GM12878 (cell line): ENCODE data around the gene MYCBPAP. TPM values are rescaled to one million over a fixed set of nuclear protein-coding genes. Genes with fewer than 3 reads are reported as not detected.

Source experiments
- ATAC-seq: fragments of 200-7000 bp; cut with Tn5 transposase; 3 replicates; pipeline ENCODE4 v1.9.1; 2020; ENCODE audit warnings: mild to moderate bottlenecking, moderate library complexity
- BruUV-seq: library from RNA; stranded (reverse); fragments of 400-500 nt; replicated peaks from 2 replicates; lab custom pipeline; 2021; lab: Mats Ljungman, UMichigan
- CTCF ChIA-PET: fragments of 300-600 bp; sonication (Branson Sonifier 250); formaldehyde crosslinking; extraction: SDS; loops from one replicate; lab custom pipeline; 2021; ENCODE audit warnings: inconsistent platforms; lab: Yijun Ruan, JAX
- POLR2A ChIA-PET: fragments of 350-600 bp; formaldehyde crosslinking; extraction: SDS; loops from one replicate; lab custom pipeline; 2021; ENCODE audit warnings: inconsistent platforms; lab: Charles Lee
- RAD21 ChIA-PET: fragments of 300-600 bp; sonication (Branson Sonifier 250); formaldehyde crosslinking; loops from one replicate; lab custom pipeline; 2023; ENCODE audit warnings: antibody characterized with exemption; ENCODE audit not compliant: unreplicated experiment; lab: Charles Lee
- SMC1A ChIA-PET: fragments of 300-600 bp; sonication (Branson Sonifier 250); formaldehyde crosslinking; loops from one replicate; lab custom pipeline; 2023; ENCODE audit not compliant: unreplicated experiment, uncharacterized antibody; lab: Charles Lee
- DNase-seq: peaks from one replicate; pipeline ENCODE4 v3.0.0-alpha.2; 2011; ENCODE audit warnings: low read depth, low spot score
- FAIRE-seq: peaks from 3 replicates; lab custom pipeline; 2011; peaks lifted over from hg19 to GRCh38; lab: Jason Lieb, UNC
- H2AFZ ChIP-seq: 2 replicates; pipeline ENCODE4 v1.6.0; 2011; ENCODE audit warnings: low read depth, low read length, control low read depth; ENCODE audit not compliant: control insufficient read depth
- H3K27ac ChIP-seq: 2 replicates; pipeline ENCODE4 v1.5.1; 2011; ENCODE audit warnings: control low read depth; ENCODE audit not compliant: control insufficient read depth, insufficient read depth
- H3K27me3 ChIP-seq, 2 experiments: replicated peaks in 1 of 2; 2 replicates each; pipeline versions ENCODE4 v1.6.0 to v1.6.1; 2011; ENCODE audit warnings: low read length in 1 of 2; ENCODE audit not compliant: control insufficient read depth in 2 of 2, insufficient read depth in 2 of 2
- H3K36me3 ChIP-seq, 2 experiments: 2 replicates each; pipeline ENCODE4 v1.5.1; 2011; ENCODE audit warnings: low read length in 1 of 2; ENCODE audit not compliant: control insufficient read depth in 2 of 2, insufficient read depth in 2 of 2
- H3K4me1 ChIP-seq: 2 replicates; pipeline ENCODE4 v1.6.1; 2011; ENCODE audit warnings: mild to moderate bottlenecking, low read length, moderate library complexity, mixed read lengths; ENCODE audit not compliant: control insufficient read depth, insufficient read depth
- H3K4me2 ChIP-seq: 2 replicates; pipeline ENCODE4 v1.6.0; 2011; ENCODE audit warnings: control low read depth; ENCODE audit not compliant: control insufficient read depth, insufficient read depth
- H3K4me3 ChIP-seq: fragments of 200-600 bp; sonication (generic); 2 replicates; pipeline ENCODE4 v1.5.1; 2016
- H3K79me2 ChIP-seq: 2 replicates; pipeline ENCODE4 v1.6.0; 2011; ENCODE audit warnings: low read length; ENCODE audit not compliant: control insufficient read depth, insufficient read depth
- H3K9ac ChIP-seq: 2 replicates; pipeline ENCODE4 v1.8.0; 2011; ENCODE audit warnings: low read length, control low read depth, mixed read lengths; ENCODE audit not compliant: control insufficient read depth, insufficient read depth
- H3K9me3 ChIP-seq: replicated peaks from 3 replicates; pipeline ENCODE4 v1.5.1; 2011; ENCODE audit warnings: mild to moderate bottlenecking, low read length; ENCODE audit not compliant: control insufficient read depth, insufficient read depth
- H4K20me1 ChIP-seq: 2 replicates; pipeline ENCODE4 v1.6.0; 2011; ENCODE audit not compliant: control insufficient read depth, insufficient read depth
- ATF7 ChIP-seq: fragments of 450-650 bp; IDR thresholded peaks from 2 replicates; pipeline ENCODE4 v1.6.1; 2016; ENCODE audit warnings: low read depth, mild to moderate bottlenecking
- BACH1 ChIP-seq: fragments of 450-650 bp; IDR thresholded peaks from 2 replicates; pipeline ENCODE4 v1.6.1; 2017; ENCODE audit warnings: mild to moderate bottlenecking, borderline replicate concordance
- CHD2 ChIP-seq: IDR thresholded peaks from 2 replicates; pipeline ENCODE4 v1.6.1; 2011; ENCODE audit warnings: low read depth, low read length, improper control_type of control experiment, borderline replicate concordance
- CREB1 ChIP-seq: IDR thresholded peaks from 2 replicates; pipeline ENCODE4 v1.6.1; 2012; ENCODE audit warnings: low read depth, mild to moderate bottlenecking, inconsistent platforms
- NKRF ChIP-seq: fragments of 450-650 bp; conservative IDR thresholded peaks from 2 replicates; pipeline ENCODE4 v1.6.1; 2017; ENCODE audit warnings: mild to moderate bottlenecking, moderate library complexity
- NR2C1 ChIP-seq: fragments of 450-650 bp; IDR thresholded peaks from 2 replicates; pipeline ENCODE4 v1.6.1; 2017; ENCODE audit warnings: antibody characterized with exemption, mild to moderate bottlenecking, moderate library complexity
- POLR2AphosphoS2 ChIP-seq: IDR thresholded peaks from 2 replicates; pipeline ENCODE4 v1.6.1; 2011; ENCODE audit warnings: low read depth, mild to moderate bottlenecking, low read length, improper control_type of control experiment, moderate library complexity
- SMAD5 ChIP-seq: IDR thresholded peaks from 2 replicates; pipeline ENCODE4 v1.6.1; 2016; ENCODE audit warnings: antibody characterized with exemption, low read depth
- SPI1 ChIP-seq: IDR thresholded peaks from 2 replicates; pipeline ENCODE4 v1.6.1; 2011; ENCODE audit warnings: low read depth, mild to moderate bottlenecking, low read length, moderate library complexity, borderline replicate concordance; ENCODE audit not compliant: insufficient read depth
- ZNF687 ChIP-seq: fragments of 450-650 bp; IDR thresholded peaks from 2 replicates; pipeline ENCODE4 v1.6.1; 2017; ENCODE audit warnings: mild to moderate bottlenecking, moderate library complexity
- WGBS: methylation state at CpG from one replicate; pipeline ENCODE4 v1.1.6; 2016; ENCODE audit warnings: low lambda C conversion rate; ENCODE audit not compliant: insufficient replicate concordance, insufficient coverage; ENCODE audit errors: missing lambda C conversion rate; 5-methylcytosine and 5-hydroxymethylcytosine counted together
- in situ Hi-C: fragments of 300-500 bp; cut with MboI; formaldehyde crosslinking; loops from 9 replicates; pipeline ENCODE4 v1.14.3; 2018; ENCODE audit warnings: mixed read lengths
- intact Hi-C: fragments of 100-400 bp; cut with micrococcal nuclease; formaldehyde crosslinking; loops from one replicate; pipeline ENCODE4 v1.14.2; 2022; ENCODE audit not compliant: unreplicated experiment
- polyA plus RNA-seq, 11 experiments: library from polyadenylated mRNA; depleted of rRNA in 4 of 11; unstranded in 6 of 11; stranded (reverse) in 5 of 11; fragments of >200 nt; fragmentation: Nextera tagmentation in 4 of 11; fragmentation: Illumina TruSeq in 1 of 11; extraction: Ambion mirVana in 4 of 11; extraction: Trizol in 1 of 11; gene quantifications; 1 replicate in 1 of 11; 2 replicates in 10 of 11; pipeline versions ENCODE4 v1.2.1 to v1.2.3, GENCODE V29; 2011 to 2016; ENCODE audit warnings: inconsistent platforms in 2 of 11, missing spikeins in 2 of 11, low read depth in 1 of 11
- total RNA-seq, 4 experiments: library from RNA; depleted of rRNA in 3 of 4; stranded (reverse); fragments of >200 nt in 3 of 4; fragmentation: Illumina TruSeq in 1 of 4; extraction: Trizol in 1 of 4; gene quantifications; 2 replicates each; pipeline versions ENCODE4 v1.2.1 to v1.2.3, GENCODE V29; 2013 to 2021
- TF ChIP-seq, protein P1 (sequence below): IDR thresholded peaks from 2 replicates; pipeline ENCODE4 v1.6.1; 2011; ENCODE audit warnings: low read depth, mild to moderate bottlenecking, low read length, moderate library complexity, borderline replicate concordance; ENCODE audit errors: extremely low read depth
- TF ChIP-seq, protein P2 (sequence below): IDR thresholded peaks from 2 replicates; pipeline ENCODE4 v1.6.1; 2012; ENCODE audit warnings: low read depth, low read length, improper control_type of control experiment

The MYCBPAP gene
- total and polyA plus RNA-seq, 10 of the 15 experiments (the other 5 are each of a cell fraction or from before 2014, with no cell fraction given), result 0.23 to 2.7 (median 1.5) TPM

DNA sequence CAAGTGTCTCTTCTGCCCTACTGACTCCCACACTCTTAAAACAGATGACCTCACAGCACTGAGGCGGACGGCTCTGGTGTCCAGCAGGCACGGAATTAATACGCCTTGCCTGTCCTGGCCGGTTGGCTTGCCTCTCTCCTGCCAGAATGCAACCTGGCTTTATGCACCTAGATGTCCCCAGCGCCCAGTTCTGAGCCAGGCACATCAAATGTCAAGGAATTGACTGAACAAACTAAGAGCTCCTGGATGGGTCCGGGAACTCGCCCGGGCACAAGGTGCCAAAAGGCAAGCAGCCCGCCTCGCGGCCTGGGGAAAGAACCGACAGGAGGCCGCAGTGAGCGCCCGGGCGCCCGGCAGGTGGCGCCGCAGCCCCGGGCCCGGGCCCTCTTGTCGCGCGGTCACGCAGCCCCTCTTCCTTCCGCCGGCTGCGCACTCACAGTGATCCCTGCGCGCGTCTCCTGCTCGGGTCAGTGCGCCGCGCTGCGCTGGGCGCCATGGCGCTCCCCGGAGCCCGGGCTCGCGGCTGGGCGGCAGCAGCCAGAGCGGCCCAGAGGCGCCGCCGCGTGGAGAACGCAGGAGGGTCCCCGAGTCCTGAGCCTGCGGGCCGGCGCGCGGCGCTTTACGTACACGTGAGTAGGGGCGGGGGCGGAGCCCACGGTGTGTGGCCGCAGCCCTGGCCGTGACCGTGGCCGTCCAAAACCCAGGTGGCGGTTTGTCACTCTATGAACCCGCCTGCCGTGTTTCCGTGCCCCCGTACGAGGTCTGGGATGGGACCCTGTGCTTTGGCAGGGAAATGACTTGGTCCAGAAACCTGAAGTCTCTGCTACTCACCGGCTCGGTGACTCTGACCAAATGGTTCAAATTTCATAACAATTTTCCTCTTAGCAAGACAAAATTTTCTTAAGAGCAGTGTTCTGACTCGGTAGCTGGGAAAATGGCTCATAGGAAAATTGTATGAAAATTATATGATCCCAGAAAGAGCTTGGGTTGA is 29.6 kb upstream of the MYCBPAP start, which contains the start of gene RSAD1:
Gene RSAD1, plus strand, starts transcription at position 470 of the 991 bp plus-strand sequence. Its CDS starts 25 bp downstream, at position 495.
- ChIA-PET POLR2A (interaction anchor here (0.6 to 1.9 kb wide), 4 partner anchors 14 to 209 kb away, joined by 3 to 7 read pairs (median 5); partner anchors contain the start of gene LRRC59), CTCF (interaction anchor here (0.6 to 2.4 kb wide), 30 partner anchors 9 to 279 kb away, joined by 3 to 36 read pairs (median 5); partner anchors contain the start of genes ACSF2, LRRC59 and SPATA20), RAD21 (interaction anchor here (0.6 to 2.4 kb wide), 12 partner anchors 52 to 884 kb away, joined by 3 to 17 read pairs (median 4); partner anchors contain the start of genes ACSF2 and LRRC59), SMC1A (interaction anchor here (0.8 to 1.7 kb wide), 10 partner anchors 23 to 278 kb away, joined by 3 to 14 read pairs (median 4); partner anchors contain the start of gene LRRC59)
- BruUV-seq, result no TSS peak
- Histone ChIP-seq H4K20me1 (no peaks in the 10 kb centered on the region), H3K9ac (peak within 1 kb of the TSS; percentile 42), H3K36me3 (peaks cover 0 to 4% of the 10 kb centered on the region in 2 experiments; a peak in 2 of 4 replicates), H2AFZ (peak within 1 kb of the TSS; percentile 73), H3K9me3 (no peaks in the 10 kb centered on the region), H3K4me3 (peak within 1 kb of the TSS; percentile 80), H3K79me2 (no peaks in the 10 kb centered on the region), H3K4me1 (no peaks in the 10 kb centered on the region), H3K27ac (peak within 1 kb of the TSS; percentile 38), H3K27me3 (no peaks in the 10 kb centered on the region), H3K4me2 (peak within 1 kb of the TSS; percentile 70)
- 4% methylated on average over 73 of the region's 75 CpGs for WGBS
- intact Hi-C loops, result loop anchor here (1.0 to 5.0 kb wide), 4 partner anchors 81 to 278 kb away; partner anchors contain the start of genes LRRC59 and XYLT2
- DNase-seq (peak; percentile 60), FAIRE-seq (peak; percentile 64), ATAC-seq (peak; percentile 93)
- in situ Hi-C loops, result no loop called here
- TF ChIP-seq ZNF687 (peak; percentile 95), NR2C1 (peak; percentile 89), SPI1 (no peak), ATF7 (no peak; the same call in 1 of the 2 replicates), CHD2 (peak; percentile 71), CREB1 (peak; percentile 70), NKRF (peak; percentile 90), POLR2AphosphoS2 (peak; percentile 63; the same call in 1 of the 2 replicates), SMAD5 (0 out of 2 replicates have a peak, but pooled peaks have one; percentile 17), BACH1 (peak; percentile 95)
- TF ChIP-seq, protein P1, sequence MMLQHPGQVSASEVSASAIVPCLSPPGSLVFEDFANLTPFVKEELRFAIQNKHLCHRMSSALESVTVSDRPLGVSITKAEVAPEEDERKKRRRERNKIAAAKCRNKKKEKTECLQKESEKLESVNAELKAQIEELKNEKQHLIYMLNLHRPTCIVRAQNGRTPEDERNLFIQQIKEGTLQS, result peak; percentile 7; the same call in 1 of the 2 replicates
- TF ChIP-seq, protein P2, sequence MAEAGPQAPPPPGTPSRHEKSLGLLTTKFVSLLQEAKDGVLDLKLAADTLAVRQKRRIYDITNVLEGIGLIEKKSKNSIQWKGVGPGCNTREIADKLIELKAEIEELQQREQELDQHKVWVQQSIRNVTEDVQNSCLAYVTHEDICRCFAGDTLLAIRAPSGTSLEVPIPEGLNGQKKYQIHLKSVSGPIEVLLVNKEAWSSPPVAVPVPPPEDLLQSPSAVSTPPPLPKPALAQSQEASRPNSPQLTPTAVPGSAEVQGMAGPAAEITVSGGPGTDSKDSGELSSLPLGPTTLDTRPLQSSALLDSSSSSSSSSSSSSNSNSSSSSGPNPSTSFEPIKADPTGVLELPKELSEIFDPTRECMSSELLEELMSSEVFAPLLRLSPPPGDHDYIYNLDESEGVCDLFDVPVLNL, result peak; percentile 57; the same call in 1 of the 2 replicates
